VCaP (cell line): ENCODE data around the gene DOK1.

Experiments used
- H3K27ac ChIP-seq: fragments of 450-650 bp; 2 replicates; pipeline ENCODE4 v1.5.1; 2017
- TF ChIP-seq, protein P1 (sequence below): fragments of 450-650 bp; conservative IDR thresholded peaks from 2 replicates; pipeline ENCODE4 v1.5.1; 2017; ENCODE audit warnings: mild to moderate bottlenecking, moderate library complexity

Gene DOK1

DNA sequence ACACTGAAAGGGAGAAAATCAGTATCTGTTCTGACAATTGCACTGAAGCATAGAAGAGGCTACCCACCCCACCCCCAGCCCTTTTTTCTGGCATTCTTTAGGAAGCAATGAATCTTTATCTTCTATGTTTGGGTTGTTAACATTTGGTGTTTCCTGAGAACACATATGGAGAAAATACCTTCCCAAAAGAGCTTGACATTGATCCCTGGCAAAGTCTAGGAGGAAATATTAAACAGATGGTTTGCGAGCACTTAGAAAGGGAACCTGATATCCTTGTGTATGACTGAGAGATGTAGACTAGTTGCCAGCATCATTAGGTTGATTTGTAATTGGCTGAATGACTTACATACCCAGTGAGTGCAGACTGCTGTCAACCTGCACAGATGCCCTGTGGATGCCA, 42.9 kb downstream of the DOK1 start:
- TF ChIP-seq, protein P1, sequence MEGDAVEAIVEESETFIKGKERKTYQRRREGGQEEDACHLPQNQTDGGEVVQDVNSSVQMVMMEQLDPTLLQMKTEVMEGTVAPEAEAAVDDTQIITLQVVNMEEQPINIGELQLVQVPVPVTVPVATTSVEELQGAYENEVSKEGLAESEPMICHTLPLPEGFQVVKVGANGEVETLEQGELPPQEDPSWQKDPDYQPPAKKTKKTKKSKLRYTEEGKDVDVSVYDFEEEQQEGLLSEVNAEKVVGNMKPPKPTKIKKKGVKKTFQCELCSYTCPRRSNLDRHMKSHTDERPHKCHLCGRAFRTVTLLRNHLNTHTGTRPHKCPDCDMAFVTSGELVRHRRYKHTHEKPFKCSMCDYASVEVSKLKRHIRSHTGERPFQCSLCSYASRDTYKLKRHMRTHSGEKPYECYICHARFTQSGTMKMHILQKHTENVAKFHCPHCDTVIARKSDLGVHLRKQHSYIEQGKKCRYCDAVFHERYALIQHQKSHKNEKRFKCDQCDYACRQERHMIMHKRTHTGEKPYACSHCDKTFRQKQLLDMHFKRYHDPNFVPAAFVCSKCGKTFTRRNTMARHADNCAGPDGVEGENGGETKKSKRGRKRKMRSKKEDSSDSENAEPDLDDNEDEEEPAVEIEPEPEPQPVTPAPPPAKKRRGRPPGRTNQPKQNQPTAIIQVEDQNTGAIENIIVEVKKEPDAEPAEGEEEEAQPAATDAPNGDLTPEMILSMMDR, result no peak
- peak overlapping the region; percentile 39 for H3K27ac ChIP-seq

DNA sequence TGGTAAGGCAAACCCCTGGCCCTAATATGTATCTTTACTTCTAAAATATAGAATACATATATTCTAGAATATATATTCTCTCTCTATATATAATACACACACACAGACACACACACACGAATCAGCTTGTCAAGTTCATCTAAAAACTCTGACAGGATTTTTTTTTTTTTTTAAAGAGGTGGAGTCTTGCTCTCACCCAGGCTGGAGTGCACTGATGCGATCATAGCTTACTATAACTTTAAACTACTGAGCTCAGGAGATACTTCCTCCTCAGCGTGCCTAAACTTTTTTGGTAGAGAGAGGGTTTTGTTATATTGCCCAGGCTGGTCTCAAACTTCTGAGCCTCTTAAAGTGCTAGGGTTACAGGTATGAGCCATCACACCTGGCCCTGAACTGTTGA, 45.2 kb downstream of the DOK1 start:
- no peak overlapping the region for H3K27ac ChIP-seq
- TF ChIP-seq, protein P1, result no peak

DNA sequence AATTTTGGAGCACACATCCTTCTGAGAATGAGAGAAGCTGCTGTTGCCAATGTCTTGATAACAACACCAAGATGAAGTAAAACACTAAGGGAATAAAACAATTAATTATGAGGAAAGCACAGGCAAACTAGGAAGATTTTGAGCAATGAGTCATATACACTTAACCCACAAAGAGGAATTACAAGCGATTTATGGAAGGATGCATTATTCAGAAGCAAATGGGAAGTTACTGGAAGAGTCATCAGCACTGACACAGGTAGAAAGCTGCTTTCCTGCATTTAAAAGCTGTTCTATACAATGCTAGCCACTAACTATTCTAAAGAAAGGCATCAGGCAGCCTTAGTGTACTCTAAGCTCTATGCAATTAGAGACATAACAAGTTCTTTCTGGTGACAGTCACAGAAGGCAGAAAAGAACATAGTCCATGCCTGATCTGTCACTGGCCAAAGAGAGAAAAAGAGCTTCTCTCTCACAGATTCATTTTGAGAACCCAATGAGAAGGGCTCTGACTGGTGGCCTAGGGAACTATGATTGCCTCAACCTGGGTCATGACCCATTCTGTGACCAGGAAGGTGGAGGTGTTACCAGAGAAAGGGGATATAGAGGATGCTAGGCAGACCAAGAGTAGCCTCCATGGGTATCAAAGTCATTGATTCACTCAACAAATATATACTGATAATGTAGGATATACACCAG, 48.2 kb downstream of the DOK1 start:
- H3K27ac ChIP-seq, result no peak overlapping the region
- TF ChIP-seq, protein P1, result no peak

DNA sequence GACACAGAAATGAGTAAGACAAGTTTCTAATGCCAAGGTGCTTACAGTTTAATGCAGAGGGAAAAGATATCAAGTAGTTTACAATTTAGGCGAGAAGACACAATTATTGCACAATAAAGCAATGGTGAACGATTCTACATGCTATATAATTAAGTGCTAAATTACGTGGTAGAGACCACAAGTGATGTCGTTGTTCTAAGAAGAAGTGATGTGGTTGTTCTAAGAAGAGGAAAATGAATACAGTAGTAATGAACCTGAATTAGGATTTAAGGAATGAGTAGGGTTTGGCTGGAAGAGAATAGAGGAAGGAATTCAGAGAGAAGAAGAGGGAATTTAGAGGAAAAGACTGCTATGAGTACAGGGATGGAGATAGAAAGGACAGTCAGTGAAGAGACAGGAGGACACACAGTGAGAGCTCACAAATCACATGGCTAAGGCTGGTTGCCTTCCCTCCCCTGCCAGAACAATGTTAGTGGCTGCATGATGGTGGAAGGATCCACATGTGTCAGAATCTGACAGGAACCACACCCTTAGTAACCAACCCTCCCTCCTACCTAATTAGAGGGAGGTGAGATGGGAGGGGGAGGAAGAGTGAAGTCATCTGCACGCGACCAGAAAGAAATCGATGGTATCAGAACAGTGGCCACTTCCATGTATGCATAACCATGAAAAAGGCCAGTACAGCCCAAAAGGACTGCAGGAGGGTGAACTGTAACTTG, 48.9 kb downstream of the DOK1 start:
- no peak overlapping the region for H3K27ac ChIP-seq
- TF ChIP-seq, protein P1, result no peak

DNA sequence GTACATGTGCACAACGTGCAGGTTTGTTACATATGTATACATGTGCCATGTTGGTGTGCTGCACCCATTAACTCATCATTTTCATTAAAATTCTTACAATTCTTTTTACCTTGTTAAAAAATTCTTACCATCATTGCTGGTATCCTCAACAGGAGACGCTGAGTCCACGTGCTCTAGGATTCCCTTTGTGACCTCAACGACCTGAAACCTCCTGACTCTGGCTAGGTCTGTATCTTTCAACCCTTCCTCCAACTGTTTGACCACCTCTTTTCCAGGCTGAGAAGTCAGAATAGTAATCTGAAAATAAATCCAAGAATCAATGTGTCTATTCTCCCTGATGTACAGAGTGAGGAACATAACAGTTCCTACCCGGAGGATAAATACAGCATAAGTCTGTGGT, 52.4 kb downstream of the DOK1 start:
- TF ChIP-seq, protein P1, result no peak
- no peak overlapping the region for H3K27ac ChIP-seq
